Neural progenitor cell (in vitro differentiated cells): ENCODE data around the gene TGDS. TPM values are rescaled to one million over a fixed set of nuclear protein-coding genes. Genes with fewer than 3 reads are reported as not detected.

ENCODE experiments used
- DNase-seq: peaks from one replicate; pipeline ENCODE4 v3.0.0-alpha.2; 2016; ENCODE audit warnings: low spot score
- H2AFZ ChIP-seq: fragments of 200-600 bp; sonication (generic); replicated peaks from 2 replicates; pipeline ENCODE4 v1.6.1; 2016; ENCODE audit warnings: antibody characterized with exemption
- H3F3A ChIP-seq: fragments of 200-600 bp; sonication (generic); 2 replicates; pipeline ENCODE4 v1.6.1; 2016; ENCODE audit warnings: antibody characterized with exemption, low read depth
- H3K27ac ChIP-seq: fragments of 200-600 bp; sonication (generic); 2 replicates; pipeline ENCODE4 v1.5.1; 2016; ENCODE audit warnings: mild to moderate bottlenecking
- H3K27me3 ChIP-seq: fragments of 200-600 bp; sonication (generic); 2 replicates; pipeline ENCODE4 v1.6.1; 2016; ENCODE audit warnings: mild to moderate bottlenecking, moderate library complexity
- H3K36me3 ChIP-seq: fragments of 200-600 bp; sonication (generic); 2 replicates; pipeline ENCODE4 v1.5.1; 2016
- H3K4me1 ChIP-seq: fragments of 200-600 bp; sonication (generic); 2 replicates; pipeline ENCODE4 v1.6.1; 2016; ENCODE audit warnings: mixed run types
- H3K4me2 ChIP-seq: fragments of 200-600 bp; sonication (generic); 2 replicates; pipeline ENCODE4 v1.6.1; 2016
- H3K4me3 ChIP-seq: fragments of 200-600 bp; sonication (generic); 2 replicates; pipeline ENCODE4 v1.5.1; 2016
- H3K79me2 ChIP-seq: fragments of 200-600 bp; sonication (generic); 2 replicates; pipeline ENCODE4 v1.6.1; 2016; ENCODE audit warnings: low read depth
- H3K9ac ChIP-seq: fragments of 200-600 bp; sonication (generic); 2 replicates; pipeline ENCODE4 v1.6.1; 2016
- H3K9me3 ChIP-seq: fragments of 200-600 bp; sonication (generic); 2 replicates; pipeline ENCODE4 v1.5.1; 2016; ENCODE audit warnings: low read depth
- H4K20me1 ChIP-seq: fragments of 200-600 bp; sonication (generic); 2 replicates; pipeline ENCODE4 v1.6.1; 2016; ENCODE audit warnings: low read depth
- H3K27ac Mint-ChIP-seq: 3 replicates; pipeline ENCODE4 v1.8.0; 2021; ENCODE audit warnings: mixed read lengths
- H3K27me3 Mint-ChIP-seq: 2 replicates; pipeline ENCODE4 v1.8.0; 2022; ENCODE audit warnings: low read depth, mild to moderate bottlenecking, inconsistent platforms, moderate library complexity, mixed read lengths; ENCODE audit not compliant: insufficient read depth
- H3K36me3 Mint-ChIP-seq: 3 replicates; pipeline ENCODE4 v1.8.0; 2021; ENCODE audit warnings: mixed read lengths
- H3K4me1 Mint-ChIP-seq: 3 replicates; pipeline ENCODE4 v1.8.0; 2021; ENCODE audit warnings: mixed read lengths
- H3K4me3 Mint-ChIP-seq: 3 replicates; pipeline ENCODE4 v1.8.0; 2021; ENCODE audit warnings: mild to moderate bottlenecking, moderate library complexity, mixed read lengths
- H3K9me3 Mint-ChIP-seq: 3 replicates; pipeline ENCODE4 v1.8.0; 2020; ENCODE audit warnings: mixed read lengths
- CTCF ChIP-seq: fragments of 200-600 bp; sonication (generic); IDR thresholded peaks from 2 replicates; pipeline ENCODE4 v1.5.1; 2017; ENCODE audit warnings: antibody characterized with exemption, mild to moderate bottlenecking
- EZH2 ChIP-seq: fragments of 200-600 bp; sonication (generic); IDR thresholded peaks from 2 replicates; pipeline ENCODE4 v1.6.1; 2017; ENCODE audit warnings: antibody characterized with exemption, mild to moderate bottlenecking, moderate library complexity
- EZH2phosphoT487 ChIP-seq: fragments of 200-600 bp; sonication (generic); IDR thresholded peaks from 2 replicates; pipeline ENCODE4 v1.6.1; 2017; ENCODE audit warnings: antibody characterized with exemption
- total RNA-seq: library from RNA; depleted of rRNA; stranded (reverse); fragments of >200 nt; gene quantifications from 2 replicates; pipeline ENCODE4 v1.2.3, GENCODE V29; 2015; ENCODE audit warnings: low replicate concordance

TGDS gene
- total RNA-seq, 1 donor from 2014 or later, result 41.2 TPM

- Histone ChIP-seq H3K9me3 (no peaks in the 10 kb centered on the region), H3K4me3 (no peak overlapping the region), H3K27me3 (no peaks in the 10 kb centered on the region), H3K36me3 (peaks cover 6% of the 10 kb centered on the region), H2AFZ (no peak overlapping the region), H3K4me1 (peaks cover 10% of the 10 kb centered on the region), H3K9ac (no peak overlapping the region), H3K79me2 (peaks cover 44% of the 10 kb centered on the region), H4K20me1 (peaks cover 16% of the 10 kb centered on the region), H3K4me2 (no peak overlapping the region), H3F3A (no peaks in the 10 kb centered on the region), H3K27ac (no peak overlapping the region)
- Mint-ChIP-seq H3K27ac (no peak overlapping the region), H3K4me3 (no peak overlapping the region), H3K36me3 (peaks cover 18% of the 10 kb centered on the region), H3K27me3 (no peaks in the 10 kb centered on the region), H3K4me1 (peaks cover 4% of the 10 kb centered on the region), H3K9me3 (no peaks in the 10 kb centered on the region)
- no peak for DNase-seq
- TF ChIP-seq EZH2 (no peak), EZH2phosphoT487 (no peak), CTCF (no peak)
Observed at GRCh38 chr13:94607939-94608338, 12.0 kb upstream of the TGDS start.

DNA sequence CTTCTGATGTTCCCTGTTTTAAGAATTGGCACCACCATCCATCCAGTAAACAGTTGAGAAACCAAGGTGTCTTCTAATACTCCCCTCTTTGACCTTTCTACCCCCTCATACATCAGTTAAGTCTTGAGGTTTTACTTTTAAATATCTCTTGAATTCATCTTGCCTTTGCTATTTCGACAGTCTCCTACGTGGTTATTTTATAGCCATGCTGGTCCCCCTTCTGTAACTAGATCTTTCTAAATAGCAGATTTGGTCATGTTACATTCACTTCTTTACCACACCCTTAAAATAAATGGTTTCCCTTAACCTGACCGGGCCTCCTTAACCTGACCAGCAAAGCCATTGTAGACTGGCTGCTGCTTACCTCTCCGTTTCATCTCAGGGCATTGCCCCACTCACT lies 11.1 kb upstream of the TGDS start:
- peaks cover 52% of the 10 kb centered on the region for H3K79me2 ChIP-seq

GRCh38 chr13:94602467-94602866 lies 6.5 kb upstream of the TGDS start:
- peaks cover 8% of the 10 kb centered on the region for H3K9me3 Mint-ChIP-seq
- Histone ChIP-seq H2AFZ (no peak overlapping the region), H3K9ac (no peak overlapping the region), H3K4me2 (peak overlapping the region; percentile 78), H3K27ac (no peak overlapping the region), H3K4me3 (peak overlapping the region; percentile 53), H4K20me1 (peaks cover 15% of the 10 kb centered on the region), H3K9me3 (peaks cover 3% of the 10 kb centered on the region), H3K79me2 (peaks cover 35% of the 10 kb centered on the region), H3K36me3 (peaks cover 6% of the 10 kb centered on the region), H3F3A (peaks cover 9% of the 10 kb centered on the region), H3K4me1 (peaks cover 12% of the 10 kb centered on the region), H3K27me3 (peaks cover 8% of the 10 kb centered on the region)
- TF ChIP-seq EZH2 (no peak), EZH2phosphoT487 (no peak), CTCF (no peak)
- peaks cover 8% of the 10 kb centered on the region for H3K4me1 Mint-ChIP-seq
- H3K4me3 Mint-ChIP-seq, result peak overlapping the region; percentile 91
- DNase-seq, result no peak
- peaks cover 8% of the 10 kb centered on the region for H3K36me3 Mint-ChIP-seq
- H3K27me3 Mint-ChIP-seq, result peaks cover 3% of the 10 kb centered on the region
- no peak overlapping the region for H3K27ac Mint-ChIP-seq

More for the DNA sequence above, 11.1 kb upstream of the TGDS start:
- peaks cover 8% of the 10 kb centered on the region for H3K4me1 Mint-ChIP-seq
- H3K27me3 Mint-ChIP-seq, result no peaks in the 10 kb centered on the region
- no peak overlapping the region for H3K27ac Mint-ChIP-seq
- Histone ChIP-seq H3K9me3 (no peaks in the 10 kb centered on the region), H3K9ac (no peak overlapping the region), H3K4me3 (no peak overlapping the region), H3K4me1 (peaks cover 17% of the 10 kb centered on the region), H3K36me3 (peaks cover 6% of the 10 kb centered on the region), H2AFZ (no peak overlapping the region), H3K27ac (no peak overlapping the region), H3K4me2 (no peak overlapping the region), H3F3A (no peaks in the 10 kb centered on the region), H4K20me1 (peaks cover 16% of the 10 kb centered on the region), H3K27me3 (no peaks in the 10 kb centered on the region)
- H3K4me3 Mint-ChIP-seq, result no peak overlapping the region
- no peaks in the 10 kb centered on the region for H3K9me3 Mint-ChIP-seq
- peaks cover 16% of the 10 kb centered on the region for H3K36me3 Mint-ChIP-seq
- TF ChIP-seq EZH2, result no peak
- TF ChIP-seq CTCF, result no peak
- no peak for TF ChIP-seq EZH2phosphoT487
- DNase-seq, result no peak
